NCI-H345 (cell line): Measurements from ENCODE around the gene TM7SF2.
"Not testable (repeated sequence)": the region's sequence is repeated elsewhere in the genome, so short reads cannot be mapped to it uniquely, and the experiment has no call there.

Experiments
- DNase-seq: peaks from one replicate; lab custom pipeline; 2025; lab: John Stamatoyannopoulos, UW

Gene TM7SF2

DNA sequence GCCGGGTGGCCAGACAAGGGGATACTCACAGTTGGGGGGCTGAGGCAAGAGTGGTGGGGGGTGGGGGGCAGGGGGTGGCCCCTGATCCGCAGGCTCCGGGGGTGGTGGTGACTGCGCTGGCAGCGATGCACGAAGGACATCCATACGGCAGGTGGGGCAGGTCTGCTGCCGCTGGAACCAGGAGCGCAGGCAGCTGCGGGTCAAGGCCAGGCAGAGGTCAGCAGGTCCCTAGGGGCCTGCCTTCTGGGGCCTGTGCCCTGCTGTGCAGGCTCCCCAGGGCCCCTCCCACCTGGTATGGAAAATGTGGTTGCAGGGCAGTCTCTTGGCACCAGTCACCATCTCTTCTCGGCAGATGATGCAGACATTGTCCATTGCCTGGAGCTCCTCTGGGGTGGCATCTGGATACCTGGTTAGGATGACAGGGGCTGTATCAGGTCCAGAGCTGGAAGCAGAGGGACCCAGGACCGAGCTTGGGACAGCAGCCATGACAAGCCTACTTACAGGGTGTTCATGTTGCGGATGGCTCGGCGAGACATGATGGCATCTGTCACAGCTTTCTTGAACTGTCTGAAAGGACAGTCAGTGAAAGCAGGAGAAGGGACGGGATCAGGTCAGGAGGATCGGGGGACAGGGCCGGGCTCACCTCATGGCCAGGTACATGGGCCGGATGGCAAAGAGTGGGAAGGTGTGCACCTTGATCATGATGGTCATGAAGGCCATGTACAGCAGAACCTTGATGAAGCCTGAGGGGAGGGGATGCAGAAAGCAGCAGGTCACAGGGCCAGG is 19.2 kb downstream of the TM7SF2 start:
- DNase-seq, result no peak

DNA sequence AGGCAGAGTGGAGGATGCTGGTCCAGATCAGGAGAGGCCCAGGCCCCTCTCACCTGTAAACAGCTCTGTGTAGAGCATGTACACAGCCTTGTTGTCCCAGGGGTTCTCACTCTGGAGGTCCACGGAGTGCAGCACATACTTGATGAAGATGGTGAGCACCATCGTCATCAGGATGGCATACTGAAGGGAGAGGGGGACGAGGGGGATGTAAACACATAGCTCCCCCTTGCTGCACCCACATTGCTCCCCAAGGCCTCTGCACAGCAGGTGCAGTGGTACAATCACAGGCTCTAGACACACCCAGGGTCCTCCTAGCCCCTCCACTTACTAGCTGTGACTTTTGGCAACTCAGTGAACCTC is 19.7 kb downstream of the TM7SF2 start:
- DNase-seq, result no peak

DNA sequence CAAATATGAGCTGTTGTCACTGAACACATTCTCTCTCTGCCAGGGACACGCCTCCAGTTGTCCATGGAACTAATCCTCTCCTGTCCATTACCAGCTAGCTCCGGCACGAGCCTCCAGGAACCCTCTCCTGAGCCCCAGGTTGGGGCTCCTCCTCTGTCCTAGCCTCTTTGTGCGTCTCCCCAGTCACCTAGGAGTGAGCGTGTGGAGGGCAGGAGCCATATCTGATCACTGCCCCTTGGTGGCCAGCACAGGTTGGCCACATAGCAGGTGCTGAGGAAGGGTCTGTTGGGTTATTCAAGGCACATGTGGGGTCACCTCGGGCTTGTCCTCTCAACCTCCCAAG is 20.2 kb downstream of the TM7SF2 start:
- no peak for DNase-seq

DNA sequence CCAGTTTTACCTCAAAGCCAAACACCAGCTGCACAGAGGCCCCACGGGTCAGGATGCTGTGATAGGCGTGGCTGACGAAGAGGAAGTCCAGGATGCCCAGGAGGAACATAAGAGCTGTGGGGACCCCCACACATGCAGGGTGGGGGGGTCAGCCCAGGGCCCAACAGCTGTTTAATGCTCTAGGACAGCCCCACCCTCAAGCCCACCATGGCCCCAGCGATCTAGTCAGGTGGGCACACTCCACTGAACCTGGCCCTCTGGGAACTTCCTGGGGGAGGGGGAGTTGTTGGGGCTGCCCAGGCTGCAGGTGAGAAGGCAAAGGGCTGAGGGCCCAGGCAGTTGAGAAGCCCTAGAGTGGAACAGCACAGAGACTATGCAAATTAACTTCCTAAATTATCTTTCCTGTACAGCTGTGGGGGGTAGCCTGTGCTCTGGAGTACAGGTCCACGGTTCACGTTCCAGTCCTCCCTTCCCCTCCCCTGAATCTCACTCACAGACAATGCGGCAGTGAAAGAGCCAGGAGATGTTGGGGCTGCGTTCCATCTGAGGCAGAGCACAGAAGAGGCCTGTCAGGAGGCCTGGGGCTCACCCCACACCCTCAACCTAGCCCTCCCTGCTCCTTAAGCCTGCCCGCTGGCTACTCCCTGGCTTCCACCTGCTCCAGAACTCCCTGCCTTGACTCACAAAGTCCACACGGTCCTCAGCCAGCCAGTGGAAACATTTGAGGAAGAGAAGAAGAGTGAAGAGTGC is 20.7 kb downstream of the TM7SF2 start:
- no peak for DNase-seq

DNA sequence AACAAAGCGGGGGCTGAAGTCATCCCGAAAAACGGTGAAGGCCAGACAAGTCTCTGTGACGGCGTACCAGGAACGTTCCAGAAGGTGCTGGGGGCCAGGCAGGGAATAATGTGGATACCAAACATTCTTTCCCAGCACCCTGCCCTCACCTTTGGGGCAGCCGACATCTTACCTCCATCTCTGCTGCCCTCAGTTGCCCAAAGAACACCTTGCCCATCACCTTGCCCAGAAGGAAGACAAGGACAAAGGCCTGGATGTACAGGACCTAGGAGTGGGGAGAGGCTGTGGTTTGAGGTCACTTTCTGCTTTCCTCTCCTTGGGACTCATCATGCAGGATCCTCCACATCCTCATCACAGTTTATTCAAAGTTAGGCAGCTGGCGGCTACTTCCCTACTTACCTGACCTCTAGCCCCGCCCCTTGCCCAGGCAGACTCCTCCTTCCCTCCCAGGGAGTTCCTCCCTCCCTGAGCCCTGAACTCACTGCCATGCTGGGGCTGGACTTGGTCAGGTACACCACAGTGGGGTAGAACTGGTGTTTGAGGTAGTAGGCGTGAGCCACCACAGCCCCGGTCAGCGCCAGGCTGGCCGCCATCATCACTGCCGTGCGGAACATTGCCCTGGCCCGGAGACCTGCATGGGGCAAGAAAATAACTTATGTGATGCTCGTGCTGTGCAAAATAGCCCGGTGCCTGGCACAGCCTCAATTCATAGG is 21.5 kb downstream of the TM7SF2 start:
- DNase-seq, result peak; percentile 20

DNA sequence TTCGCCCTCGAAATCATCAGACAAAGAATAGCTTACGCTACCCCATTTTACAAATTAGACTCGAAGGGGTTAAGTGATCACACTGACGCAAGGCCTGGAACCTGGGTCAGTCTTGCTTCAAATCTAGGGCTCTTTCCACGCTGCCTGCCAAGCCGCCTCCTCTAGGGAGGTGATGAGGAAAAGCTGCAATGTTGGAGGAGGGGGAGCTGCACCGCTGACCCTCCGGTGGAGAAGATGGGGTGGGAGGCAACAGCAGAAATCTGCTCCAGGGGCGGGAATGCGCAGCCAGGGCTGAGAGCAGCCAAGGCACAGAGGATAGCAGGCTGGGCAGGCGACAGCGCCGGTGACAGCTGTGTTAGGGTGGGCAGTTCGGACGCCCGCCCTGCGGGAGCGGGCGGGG is 22.1 kb downstream of the TM7SF2 start:
- DNase-seq, result no peak

DNA sequence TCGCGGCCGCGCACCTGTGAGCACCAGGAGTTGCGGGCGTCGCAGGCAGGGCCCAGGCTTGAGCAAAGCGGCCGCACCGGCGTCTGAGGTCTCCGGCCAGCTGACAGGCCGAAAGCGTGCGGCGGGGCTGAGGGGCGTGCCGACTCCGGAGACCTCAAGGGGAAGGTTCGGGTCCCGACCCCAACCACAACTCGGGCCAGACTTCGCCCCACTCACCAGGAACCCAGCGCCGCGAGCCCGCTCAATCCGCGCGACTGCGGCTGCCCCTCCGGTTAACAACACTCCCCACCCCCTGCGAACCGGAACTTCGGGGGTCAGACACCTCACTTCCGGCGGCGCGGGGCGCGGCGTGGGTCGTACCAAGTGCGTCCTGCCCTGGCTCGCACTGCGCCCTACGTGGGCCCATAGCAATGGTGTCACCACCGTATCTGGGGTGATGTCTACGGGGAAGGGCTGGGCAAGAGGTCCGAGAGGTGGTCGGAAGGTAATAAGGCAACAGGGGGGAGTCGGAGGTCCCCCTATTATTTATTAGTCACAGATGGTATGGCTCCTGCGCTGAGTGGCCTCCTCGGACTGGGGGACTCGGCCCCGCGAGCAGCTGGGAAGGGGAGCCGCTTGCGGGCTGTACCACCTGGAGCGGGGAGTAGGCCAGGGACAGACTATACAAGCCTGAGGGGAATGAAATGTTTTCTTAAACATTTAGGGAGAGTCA is 22.7 kb downstream of the TM7SF2 start, which contains the start of gene SYVN1:
Gene SYVN1 (minus strand): TSS at position 280 of the 712 bp plus-strand sequence. CDS start 918 bp downstream, outside the sequence.
- DNase-seq, result peak; percentile 92

DNA sequence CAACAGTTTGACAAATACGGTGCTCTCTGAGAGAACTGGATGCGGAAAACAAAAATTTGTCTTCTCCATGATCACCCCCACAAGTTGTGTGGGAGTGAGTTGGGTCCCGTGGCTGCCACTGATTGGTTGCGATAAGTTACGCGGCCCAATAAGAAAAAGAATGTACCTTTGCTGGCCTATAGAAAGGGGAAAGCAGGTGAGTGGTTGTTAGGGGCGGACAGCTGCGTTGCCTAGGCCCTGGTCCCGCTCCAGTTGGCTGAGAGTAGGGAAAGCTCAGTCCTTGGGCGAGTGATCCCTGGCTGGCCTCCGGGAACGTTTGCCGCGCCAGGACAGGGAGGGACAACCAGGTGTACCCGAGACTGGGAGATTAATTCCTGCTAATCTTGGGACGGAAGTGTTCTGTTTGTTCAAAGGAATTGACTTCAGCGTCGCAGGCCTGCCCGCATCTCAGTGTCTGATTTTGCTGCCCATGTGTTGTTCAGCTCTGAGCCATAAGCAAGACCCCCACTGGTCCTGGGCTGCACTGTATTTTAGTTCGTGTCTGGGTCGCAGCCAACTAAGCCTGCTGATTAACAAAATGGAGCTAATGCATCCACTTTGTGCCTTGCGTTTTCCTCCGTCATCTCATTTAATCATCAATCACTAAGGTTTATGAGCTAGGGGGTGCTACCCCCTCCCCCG is 23.4 kb downstream of the TM7SF2 start:
- peak; percentile 98 for DNase-seq

DNA sequence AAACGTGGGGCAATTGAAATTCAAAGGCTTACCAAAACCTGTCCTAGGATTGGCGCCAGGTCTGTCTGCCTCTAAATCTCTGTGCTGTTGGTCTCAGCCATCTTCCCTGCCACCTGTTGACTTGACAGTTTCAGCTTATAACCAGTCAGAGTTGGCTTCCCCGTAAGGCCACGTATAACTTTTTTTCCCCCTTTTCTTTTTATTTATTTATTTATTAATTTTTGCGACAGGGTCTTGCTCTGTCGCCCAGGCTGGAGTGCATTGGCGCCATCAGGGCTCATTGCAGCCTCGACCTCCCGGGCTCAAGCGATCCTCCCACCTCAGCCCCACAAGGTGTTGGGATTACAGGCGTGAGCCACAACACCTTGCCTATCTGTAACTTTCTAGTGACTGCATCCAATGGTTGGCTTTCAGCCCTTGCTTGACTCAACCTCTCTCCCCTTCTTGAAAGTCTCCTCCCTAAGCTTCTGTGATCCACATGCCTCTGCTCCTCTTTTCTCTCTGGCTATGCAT is 24.0 kb downstream of the TM7SF2 start:
- DNase-seq, result no peak

DNA sequence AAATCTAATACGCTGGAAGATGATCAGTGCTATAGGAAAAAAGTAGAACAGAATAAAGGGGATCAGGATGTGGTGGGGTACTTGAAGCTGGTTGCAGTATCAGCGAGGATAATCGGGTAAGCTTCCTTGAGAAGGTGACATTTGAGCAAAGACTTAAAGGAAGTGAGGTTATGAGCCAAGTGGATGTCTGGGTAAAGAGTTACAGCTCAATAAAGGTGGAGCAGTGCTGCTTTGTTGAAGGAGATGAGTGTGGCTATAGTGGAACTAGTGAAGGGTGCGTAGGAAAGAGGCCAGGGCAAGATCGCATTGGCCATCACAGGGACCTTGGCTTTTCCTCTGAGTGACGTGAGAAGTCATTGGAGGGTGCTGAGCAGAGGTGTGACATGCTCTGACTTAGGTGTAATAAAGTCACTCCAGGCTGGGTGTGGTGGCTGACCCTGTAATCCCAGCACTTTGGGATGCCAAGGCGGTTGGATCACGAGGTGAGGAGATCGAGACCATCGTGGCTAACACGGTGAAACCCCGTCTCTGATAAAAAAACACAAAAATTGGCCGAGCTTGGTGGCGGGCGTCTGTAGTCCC is 24.9 kb downstream of the TM7SF2 start:
- no peak for DNase-seq

DNA sequence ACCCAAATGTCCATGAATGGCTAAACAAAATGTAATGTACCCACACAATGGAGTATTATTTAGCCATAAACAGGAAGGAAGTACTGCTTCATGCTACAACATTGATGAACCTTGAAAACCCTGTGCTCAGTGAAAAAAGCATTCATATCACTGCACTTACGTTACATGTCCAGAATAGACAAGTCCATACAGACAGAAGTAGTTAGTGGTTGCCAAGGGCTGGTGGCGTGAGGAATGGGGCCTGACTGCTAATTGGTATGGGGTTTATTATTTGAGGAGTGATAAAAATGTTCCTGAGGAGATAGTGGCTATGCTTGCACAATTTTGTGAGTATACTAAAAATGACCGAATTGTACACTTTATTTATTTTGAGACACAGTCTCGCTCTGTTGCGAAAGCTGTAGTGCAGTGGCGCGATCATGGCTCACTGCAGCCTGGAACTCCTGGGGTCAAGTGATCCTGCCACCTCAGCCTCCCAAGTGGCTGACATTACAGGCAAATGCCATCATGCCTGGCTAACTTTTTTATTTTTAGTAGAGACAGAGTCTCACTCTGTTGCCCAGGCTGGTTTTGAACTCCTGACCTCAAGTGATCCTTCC is 30.3 kb downstream of the TM7SF2 start:
- DNase-seq, result no peak

DNA sequence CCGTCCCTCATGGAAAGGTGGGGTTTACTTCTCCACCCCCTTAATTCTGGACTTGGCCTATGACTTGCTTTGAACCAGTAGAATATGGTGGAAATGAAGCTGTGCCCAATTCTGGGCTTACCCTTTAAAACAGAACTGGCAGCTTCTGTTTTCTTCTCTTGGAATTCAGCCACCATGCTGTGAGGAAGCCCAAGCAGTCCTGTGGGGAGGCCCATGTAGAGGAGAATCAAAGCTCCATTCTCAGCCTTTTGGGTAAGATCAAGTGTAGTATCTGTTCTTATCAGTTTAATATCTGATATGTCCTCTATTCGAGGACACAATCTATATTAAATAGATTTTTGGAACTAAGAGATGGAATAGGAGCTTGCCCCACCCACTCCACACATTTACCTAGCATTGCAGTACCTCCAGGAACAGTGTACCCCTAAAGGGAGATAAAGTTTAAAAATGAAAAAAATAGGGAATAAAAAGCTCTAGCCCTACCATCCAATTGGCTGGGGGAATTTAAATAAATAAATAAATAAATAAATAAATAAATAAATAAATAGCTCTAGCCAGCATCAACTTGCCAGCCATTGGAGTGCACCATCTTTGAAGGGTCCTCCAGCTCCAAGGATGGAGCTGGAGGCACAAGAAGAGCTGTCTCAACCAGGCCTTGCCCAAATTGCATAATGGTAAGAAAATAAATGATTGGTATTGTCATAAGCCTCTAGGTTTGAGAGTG is 35.8 kb downstream of the TM7SF2 start:
- DNase-seq, result no peak

DNA sequence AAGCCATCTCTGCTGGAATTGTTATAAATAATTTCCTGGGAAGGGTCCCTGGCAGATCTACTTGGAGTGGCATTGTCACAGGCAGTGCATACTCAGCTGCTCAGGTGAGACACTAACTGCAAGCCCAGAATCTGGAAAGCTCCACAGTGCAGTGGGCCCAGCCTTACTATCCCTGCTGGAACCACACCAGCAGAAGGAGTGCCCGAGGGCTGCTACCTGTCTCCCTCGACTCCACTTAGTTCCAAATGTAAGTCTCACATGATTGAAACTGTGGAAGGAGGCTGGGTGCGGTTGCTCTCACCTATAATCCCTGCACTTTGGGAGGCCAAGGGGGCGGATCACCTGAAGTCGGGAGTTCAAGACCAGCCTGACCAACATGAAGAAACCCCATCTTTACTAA is 37.0 kb downstream of the TM7SF2 start:
- DNase-seq, result no peak

DNA sequence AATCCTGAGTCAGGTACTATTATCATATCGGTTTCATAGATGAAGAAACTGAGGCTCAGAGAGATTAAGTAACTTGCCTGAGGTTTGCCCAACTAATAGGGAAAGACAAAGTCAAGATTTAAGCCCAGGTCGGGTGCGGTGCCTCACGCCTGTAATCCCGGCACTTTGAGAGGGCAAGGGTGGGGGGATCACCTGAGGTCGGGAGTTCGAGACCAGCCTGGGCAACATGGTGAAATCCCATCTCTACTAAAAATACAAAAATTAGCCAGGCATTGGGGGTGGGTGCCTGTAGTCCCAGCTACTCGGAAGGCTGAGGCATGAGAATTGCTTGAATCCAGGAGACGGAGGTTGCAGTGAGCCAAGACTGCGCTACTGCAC is 38.4 kb downstream of the TM7SF2 start:
- not testable (repeated sequence) for DNase-seq

DNA sequence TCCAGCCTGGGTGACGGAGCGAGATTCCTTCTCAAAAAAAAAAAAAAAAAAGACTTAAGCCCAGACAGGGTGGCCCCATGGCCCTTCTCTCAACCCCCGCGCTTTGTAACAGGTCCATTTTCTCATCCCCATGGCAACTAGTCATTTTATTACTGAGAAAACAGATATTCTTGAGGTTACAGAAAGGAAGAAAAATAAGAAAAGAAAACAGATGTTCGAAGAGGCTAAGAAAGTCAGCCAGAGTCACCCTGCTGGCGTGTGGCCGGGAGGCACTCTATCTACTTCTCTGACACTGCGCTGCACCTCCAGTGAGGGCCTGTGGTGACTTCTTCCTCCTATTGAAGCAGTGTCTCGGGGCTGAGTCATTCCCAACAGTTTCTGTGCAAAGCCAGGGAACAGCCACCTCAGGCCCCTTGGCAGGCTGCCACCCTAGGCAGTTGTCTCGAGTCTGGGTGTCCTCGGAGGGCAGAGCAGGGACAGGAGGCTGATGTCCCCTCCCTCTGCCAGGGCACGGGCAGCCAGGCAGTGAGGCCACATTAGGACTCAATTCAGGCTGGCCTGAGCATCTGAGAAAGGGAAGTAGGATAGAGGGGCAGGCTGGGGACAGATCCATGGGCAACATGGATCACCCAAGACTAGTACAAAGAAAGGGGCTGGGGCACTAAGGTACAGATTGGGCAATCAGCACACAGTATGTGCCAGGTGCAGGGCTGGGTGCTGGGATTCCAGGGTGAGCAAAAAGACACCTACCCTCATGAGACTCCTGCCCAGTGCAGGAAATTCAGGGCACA is 39.0 kb downstream of the TM7SF2 start:
- peak; percentile 46 for DNase-seq

DNA sequence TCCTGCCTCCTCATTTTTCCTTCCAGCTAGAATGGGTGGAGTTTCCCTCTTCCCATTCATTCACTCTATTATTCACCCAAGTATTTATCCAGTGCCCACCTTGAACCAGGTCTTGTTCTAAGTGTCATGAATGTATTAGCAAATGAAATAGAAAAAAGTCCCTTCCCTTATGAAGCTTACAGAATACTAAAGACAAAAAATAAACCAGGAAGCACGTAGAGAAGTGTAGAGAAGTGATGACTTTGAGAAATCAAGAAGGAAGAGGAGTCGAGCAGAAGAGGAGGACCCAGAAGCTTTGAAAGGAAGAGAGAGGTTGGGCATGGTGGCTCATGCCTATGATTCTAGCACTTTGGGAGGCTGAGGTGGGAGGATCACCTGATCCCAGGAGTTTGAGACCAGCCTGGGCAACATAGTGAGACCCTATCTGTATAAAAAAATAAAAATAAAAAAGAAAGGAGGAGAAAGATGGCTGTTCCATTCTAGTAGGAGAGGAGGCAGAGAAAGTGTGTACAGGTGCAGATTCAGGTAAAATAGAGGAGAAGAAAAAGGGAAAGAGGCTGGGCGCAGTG is 39.7 kb downstream of the TM7SF2 start:
- DNase-seq, result no peak

DNA sequence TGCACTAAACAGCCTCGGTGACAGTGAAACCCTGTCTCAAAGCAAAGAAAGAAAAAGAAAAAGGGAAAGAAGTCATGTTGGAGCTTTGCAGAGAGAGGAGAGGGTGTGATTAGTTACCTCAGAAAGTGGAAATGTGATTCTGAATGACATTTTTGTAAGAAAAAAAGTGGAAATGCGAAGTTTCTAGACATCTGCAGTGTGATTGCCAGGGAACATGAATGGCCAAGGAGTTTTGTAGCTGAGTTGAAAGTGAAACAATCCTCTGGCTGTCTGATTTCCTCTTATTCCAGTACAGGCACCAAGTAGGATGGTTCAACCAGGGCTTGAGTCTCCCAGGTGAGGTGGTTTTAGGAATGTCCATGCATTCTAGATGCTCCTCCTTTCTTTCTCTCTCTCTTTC is 40.5 kb downstream of the TM7SF2 start:
- DNase-seq, result no peak

DNA sequence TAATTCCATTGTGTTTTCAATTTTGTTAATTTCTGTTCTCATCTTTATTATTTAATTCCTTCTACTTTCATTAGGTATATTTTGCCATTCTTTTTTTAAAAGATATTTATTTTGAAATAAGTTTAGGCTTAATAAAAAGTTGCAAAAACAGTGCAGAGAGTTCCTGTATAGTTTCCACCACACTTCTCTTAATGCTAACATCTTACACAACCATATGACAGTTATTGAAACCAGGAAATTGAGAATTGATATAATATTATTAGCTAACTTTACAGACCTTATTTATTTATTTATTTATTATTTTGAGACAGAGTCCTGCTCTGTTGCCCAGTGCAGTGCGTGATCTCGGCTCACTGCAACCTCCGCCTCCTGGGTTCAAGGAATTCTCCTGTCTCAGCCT is 44.6 kb downstream of the TM7SF2 start:
- DNase-seq, result no peak

DNA sequence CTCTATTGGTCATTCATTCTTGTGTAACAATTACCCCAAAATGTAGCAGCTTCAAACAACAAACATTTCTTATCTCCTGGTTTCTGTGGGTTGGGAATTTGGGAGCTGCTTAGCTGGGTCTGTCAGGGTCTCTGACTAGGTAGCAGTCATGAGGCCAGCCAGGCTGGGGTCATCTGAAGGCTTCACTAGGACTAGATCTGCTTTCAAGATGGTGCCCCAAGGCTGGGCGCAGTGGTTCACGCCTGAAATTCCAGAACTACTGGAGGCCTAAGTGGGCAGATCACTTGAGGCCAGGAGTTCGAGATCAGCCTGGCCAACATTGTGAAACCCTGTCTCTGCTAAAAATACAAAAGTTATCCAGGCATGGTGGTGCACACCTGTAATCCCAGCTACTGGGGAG is 45.3 kb downstream of the TM7SF2 start:
- DNase-seq, result no peak
